Raji (cell line): Measurements from ENCODE around the gene SIPA1L3.

Experiments
- POLR2A ChIP-seq: IDR thresholded peaks from 2 replicates; pipeline ENCODE4 v1.6.1; 2011; ENCODE audit warnings: low read depth, low read length, control low read depth; ENCODE audit not compliant: insufficient read depth

SIPA1L3 gene

DNA sequence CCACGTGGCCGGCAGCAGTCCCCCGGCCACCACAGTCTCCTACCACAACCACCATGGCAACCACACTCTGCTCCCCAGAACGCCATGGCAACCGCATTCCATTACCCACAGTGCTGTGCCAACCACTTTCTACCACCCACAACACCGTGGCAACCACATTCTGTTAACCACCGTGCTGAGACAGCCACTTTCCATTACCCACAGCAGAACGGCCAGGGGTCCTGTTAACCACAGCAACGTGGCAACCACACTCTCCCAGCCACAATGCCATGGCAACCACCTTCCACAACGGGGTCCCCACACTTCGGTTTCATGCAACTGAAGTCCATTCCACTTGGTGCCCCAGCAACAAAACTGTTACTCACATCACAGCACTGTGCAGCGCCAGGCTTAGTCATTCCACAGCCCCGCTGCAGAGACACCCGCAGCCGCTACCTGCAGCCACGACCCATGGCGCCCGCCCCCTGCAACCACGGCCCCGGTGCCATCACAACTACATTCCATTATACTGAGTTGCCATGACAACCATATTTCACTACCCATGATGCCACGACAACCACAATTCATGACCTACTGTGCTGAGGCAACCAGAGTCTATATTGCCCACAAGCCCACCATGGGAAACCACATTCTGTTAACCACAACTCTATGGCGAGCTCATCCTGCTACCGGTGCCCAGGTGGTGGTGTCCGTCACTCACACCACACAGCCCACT, 307.1 kb downstream of the SIPA1L3 start:
- TF ChIP-seq POLR2A = no peak

DNA sequence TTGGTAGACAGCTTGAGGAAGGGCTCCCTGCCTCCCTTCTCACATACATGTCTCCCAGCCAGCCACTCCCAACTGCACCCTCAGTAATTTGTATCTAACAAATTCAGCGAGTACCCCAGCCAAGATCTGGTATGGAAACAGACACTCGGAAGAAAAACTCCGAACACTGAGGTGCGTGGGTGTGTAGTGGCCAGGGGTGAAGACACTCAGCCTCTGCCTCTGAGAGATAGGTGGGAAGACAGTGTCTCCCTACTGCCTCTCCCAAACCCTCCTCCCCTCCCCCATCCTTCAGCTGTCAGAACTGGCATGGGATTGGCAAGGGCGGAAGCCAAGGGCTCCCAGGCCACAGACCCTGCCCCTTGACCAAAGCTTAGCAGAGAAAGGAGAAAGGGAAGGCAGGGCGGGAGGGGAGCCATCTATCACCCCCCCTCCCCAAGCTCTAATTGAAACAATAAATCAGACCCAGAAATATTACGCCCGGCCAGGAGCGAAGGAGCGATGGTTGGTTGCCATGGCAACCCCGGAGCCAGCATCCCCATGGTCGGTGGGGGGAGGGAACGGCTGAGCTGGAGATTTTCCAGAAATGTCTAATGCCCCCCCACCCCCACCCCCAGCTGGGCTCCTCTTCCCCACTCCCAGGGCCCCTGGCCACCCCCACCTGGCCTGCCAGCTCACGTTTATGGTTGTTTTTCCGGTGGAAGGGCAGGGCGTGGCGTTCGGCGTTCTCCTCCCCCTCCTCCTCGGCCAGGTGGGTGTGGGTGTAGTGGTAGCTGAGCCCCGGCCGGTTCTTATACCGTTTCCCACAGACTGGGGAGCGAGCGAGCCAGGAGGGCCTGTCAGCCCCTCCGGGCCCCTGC, 310.0 kb downstream of the SIPA1L3 start:
- no peak for TF ChIP-seq POLR2A

DNA sequence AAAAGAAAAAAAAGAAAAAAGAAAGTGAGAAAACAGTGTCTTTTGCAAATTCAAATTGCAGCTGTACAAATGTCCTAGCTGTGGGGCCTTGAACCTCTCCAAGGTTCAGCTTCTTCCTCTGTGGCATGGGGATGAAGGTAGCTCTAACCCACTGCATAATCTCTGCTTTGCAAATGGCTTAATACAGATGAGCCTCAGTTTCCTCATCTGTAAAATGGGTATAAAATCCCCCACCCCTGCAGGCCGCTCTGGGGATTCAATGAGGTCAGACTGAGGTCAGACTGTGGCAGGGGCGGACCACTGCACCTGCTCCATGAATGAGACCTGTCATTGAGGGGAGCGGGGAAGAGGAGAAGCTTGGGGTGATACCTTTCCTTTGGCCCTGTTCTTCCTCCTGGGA, 311.2 kb downstream of the SIPA1L3 start:
- no peak for TF ChIP-seq POLR2A

DNA sequence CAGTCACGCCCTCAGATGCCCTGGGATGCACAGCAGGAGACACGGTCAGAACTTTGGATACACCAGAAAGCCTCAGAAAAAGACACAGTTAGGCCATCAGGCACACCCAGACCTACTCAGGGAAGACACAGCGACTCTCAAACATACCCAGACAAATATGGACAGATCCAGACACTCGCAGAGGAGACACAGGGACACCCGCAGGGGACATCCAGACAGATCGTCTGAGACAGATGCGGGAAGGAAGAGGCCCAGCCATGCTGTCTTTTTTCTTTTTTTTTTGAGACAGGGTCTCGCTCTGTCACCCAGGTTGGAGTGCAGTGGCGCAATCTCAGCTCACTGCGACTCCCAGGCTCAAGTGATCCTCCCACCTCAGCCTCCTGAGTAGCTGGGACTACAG, 312.2 kb downstream of the SIPA1L3 start:
- no peak for TF ChIP-seq POLR2A

DNA sequence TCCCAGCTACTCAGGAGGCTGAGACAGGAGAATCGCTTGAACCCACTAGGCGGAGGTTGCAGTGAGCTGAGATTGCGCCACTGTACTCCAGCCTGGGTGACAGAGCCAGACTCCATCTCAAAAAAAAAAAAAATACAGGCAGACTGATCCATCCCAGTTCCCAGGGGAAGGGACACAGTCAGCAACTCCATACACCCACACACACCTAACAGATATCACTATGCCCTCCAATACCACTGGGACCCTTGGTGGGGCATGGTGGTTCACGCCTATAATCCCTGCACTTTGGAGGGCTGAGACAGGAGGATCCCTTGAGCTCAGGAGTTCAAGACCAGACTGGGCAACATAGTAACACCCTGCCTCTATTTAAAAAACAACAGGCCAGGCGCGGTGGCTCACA, 314.4 kb downstream of the SIPA1L3 start:
- no peak for TF ChIP-seq POLR2A

DNA sequence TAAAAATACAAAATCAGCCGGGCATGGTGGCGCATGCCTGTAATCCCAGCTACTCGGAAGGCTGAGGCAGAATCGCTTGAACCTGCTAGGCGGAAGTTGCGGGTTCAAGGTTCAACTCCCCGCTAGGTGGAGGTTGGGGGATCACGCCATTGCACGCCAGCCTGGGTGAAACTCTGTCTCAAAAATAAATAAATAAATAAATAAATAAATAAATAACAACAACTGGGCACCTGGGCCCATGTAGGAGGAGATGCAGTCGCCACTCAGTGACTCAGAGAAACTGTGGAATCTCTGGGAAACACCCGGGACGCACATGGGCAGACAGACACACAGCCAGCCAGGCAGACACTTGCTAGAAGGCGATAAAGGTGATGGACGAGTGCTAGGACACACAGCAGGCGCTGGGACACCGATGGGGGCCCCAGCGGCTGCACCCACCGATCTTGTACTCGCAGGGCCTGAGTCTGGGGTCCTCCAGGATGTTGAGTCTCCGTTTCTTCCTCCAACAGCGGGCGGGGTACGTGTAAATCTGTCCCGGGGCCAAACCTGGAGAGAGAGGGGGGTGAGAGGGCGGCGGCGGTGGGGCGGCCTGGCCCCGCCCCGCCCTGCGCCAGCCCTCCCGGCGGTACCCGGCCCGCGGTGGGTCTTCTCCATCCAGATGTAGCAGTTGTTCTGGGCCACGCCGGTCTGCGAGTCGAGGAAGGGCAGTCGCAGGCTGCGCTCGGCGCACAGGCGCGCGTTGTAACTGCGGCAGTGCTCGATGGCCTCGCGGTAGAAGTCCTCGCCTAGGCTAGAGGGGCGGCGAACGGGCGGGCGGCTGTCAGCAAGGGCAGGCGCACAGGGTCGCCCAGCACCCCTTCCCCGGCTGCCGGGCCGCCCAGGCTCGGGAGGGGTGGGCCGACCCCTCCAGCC, 315.2 kb downstream of the SIPA1L3 start:
- no peak for TF ChIP-seq POLR2A

DNA sequence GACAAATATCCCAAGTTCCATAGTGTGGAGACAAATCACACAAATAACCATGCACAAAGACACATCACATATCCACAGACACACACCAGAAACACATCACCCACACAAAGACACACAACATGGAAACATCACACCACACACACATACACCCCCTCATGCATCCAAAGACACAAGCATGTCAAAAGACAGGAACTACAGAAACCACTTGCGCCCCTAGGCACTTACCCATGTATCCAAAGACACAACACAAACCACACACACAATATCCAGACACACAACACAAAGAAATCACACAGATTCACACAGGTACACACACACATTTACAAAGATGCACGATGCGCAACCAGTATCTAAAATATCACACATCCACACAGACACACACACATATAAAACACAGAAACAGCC, 316.1 kb downstream of the SIPA1L3 start:
- TF ChIP-seq POLR2A = no peak

DNA sequence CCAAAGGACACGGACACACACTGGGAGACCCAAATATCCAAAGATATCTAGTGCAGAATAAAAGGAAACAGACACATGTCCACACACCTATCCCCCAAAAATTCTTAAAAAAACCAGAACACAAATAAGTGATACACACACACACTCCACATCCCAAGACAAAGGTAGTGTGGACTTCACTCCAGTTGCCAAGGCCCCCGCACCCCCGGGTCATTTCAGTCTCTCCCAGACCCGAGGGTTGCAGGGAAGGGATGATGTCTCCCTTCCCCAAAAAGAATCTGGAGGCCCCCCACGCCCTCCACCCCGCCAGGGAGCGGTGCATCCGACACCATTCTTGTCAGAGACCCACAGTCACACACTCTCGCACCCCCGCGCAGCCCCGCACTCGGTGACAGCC, 316.6 kb downstream of the SIPA1L3 start:
- no peak for TF ChIP-seq POLR2A

DNA sequence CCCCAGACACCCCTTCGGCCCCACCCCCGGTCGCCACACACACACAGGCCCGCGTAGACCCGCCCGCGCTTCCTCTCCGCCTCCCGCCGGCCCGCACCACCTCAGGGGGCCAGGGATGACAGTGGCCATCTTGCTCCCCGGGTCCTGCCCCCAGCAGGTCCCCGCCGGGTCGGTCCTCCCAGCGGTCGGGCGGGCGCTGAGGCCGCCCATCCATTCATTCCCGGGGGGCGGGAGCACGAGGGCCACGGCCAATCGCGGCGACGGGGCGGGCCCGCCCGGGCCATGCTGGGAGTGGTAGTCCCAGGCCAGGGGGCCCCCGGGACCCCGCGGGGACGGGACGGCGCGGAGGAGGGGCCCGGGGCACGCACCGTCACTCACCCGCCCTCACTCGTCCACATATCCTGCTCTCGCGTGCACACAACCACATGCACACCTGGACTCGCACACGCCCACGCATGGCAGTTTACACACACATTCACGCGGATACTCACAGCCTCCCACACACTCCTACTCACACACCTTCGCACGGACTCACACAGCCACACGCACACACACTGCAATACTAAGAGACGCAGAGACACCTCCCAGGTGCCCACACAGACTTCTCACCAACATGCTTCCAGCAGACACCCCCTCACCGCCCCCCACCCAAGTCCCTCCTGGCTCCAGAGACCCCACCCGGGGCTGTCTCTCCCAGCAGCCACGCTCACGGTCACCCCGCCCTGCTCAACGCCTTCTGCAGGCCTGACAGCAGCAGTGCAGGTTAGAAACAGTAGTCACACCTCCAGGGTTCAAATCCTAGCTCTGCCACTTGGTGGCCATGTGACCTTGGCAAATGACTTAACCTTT, 317.2 kb downstream of the SIPA1L3 start, which contains the start of gene DPF1:
TSS of gene DPF1 (minus strand) at position 209 of the 849 bp plus-strand sequence. CDS start at position 129, 80 bp downstream.
- TF ChIP-seq POLR2A = peak; percentile 87

DNA sequence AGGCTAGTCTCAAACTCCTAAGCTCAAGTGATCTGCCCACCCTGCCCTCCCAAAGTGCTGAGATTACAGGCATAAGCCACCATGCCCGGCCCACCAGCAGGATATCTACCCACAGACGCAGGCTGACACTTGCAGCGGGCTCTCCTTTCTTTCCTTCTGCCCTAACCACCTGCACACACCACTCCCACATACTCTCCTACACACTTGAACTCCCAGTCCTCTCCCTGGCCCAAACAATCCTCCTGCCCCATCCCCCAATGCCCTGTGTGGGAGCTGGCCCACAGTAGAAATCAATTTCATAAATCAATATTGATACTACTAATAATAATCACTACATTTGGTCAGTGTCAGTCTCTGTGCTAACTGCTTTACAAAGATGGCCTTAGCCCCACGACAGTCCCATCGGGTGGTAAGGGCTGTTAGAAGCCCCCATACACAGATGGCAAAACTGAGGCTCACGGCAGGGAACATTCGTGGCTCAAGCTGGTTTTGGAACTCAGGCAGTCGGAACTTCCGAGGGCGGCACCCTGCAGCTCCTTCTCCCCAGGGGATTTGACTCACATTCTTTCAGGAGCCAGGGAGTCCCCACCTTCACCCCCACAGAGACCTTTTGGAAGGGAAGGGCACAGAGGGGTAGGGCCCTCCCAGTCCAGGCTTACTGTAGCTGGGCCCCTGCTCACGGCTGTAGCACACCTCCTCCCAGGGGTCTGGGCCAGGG, 320.4 kb downstream of the SIPA1L3 start:
- no peak for TF ChIP-seq POLR2A

DNA sequence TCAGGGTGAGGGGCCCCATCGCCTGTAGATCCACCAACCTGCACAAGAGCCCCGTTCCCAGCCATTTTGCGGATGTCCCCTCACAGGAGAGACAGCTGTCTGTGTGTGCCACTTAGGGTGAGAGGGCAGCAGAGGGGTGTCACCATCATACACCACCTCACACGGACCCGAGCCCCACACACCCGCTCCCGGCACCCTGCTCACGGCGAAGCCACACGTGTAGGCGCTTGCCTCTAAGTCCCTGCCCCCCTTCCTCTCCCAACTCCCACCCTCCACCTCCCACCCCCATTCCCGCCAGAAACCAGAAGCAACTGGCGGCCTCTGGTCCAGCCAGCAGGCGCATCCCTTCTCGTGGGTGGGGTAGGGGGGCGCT, 321.0 kb downstream of the SIPA1L3 start:
- no peak for TF ChIP-seq POLR2A

DNA sequence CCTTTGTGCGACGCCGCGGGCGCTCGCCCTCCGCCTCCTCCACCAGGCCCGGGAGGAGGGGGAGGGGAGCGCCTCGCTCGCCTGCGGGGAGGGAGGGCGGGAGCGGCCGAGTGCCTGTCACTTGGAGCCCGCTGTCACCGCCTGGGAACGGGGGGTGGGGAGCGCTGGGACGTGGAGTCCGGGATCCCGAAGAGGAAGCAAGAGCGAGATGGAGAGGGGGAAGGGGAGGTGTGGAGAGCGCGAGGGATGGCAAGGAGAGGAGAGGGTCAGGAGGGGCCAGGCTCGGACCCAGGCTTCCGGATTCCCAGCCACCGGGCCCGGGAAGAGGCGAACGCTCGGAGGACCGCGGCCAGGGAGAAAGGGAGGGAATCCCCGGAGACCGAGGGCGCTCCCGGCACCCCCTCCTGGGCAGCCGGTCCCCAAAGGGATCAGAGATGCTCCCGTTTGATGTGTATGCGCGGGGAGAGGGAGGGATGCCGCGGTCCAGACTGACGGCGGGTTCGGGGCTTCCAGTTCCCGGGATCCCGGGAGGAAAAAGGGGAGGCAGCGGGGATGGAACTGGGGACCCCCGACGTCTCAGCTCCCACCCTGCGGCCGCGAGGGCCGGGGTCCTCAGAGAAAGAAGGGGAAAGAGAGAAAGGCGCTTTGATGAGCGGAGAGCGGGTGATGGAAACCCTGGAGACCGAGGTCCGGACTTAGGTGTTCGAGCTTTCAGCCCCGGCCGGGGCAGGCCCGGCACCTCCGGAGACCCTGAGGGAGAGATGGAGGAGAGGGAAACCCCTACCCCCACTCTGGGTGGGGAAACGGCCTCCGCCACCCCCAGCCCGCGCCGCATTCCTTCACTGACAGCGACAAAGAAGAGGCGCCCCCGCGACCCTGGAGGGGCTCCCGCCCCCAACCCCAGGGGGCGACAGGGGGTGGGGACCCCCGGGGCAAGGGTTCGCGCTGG, 321.8 kb downstream of the SIPA1L3 start:
- TF ChIP-seq POLR2A = no peak
